HepG2 (cell line): Measurements from ENCODE around the gene ERCC6. TPM values are rescaled to one million over a fixed set of nuclear protein-coding genes. Genes with fewer than 3 reads are reported as not detected.

Experiments used
- ARNTL ChIP-seq: sonication (generic); formaldehyde crosslinking; IDR thresholded peaks from 2 replicates; pipeline ENCODE4 v1.4.0; 2020; ENCODE audit warnings: mild to moderate bottlenecking, missing genetic modification reagents
- GTF3A ChIP-seq: sonication (generic); formaldehyde crosslinking; conservative IDR thresholded peaks from 2 replicates; pipeline ENCODE4 v1.4.0; 2020; ENCODE audit warnings: mild to moderate bottlenecking, missing genetic modification reagents
- TOPORS ChIP-seq: sonication (generic); formaldehyde crosslinking; IDR thresholded peaks from 2 replicates; pipeline ENCODE4 v1.8.0; 2023; ENCODE audit warnings: mild to moderate bottlenecking, missing genetic modification reagents
- ZNF138 ChIP-seq: sonication (generic); formaldehyde crosslinking; IDR thresholded peaks from 2 replicates; pipeline ENCODE4 v1.5.0; 2020; ENCODE audit warnings: mild to moderate bottlenecking, low read depth, missing genetic modification reagents
- ZNF296 ChIP-seq: sonication (generic); formaldehyde crosslinking; conservative IDR thresholded peaks from 2 replicates; pipeline ENCODE4 v1.5.0; 2020; ENCODE audit warnings: mild to moderate bottlenecking, missing genetic modification reagents
- ZNF431 ChIP-seq: sonication (generic); formaldehyde crosslinking; IDR thresholded peaks from 2 replicates; pipeline ENCODE4 v1.9.0; 2022; ENCODE audit warnings: missing genetic modification reagents, low read depth, mild to moderate bottlenecking, borderline replicate concordance
- ZNF543 ChIP-seq: sonication (generic); formaldehyde crosslinking; IDR thresholded peaks from 2 replicates; pipeline ENCODE4 v1.4.0; 2020; ENCODE audit warnings: mild to moderate bottlenecking, missing genetic modification reagents
- ZNF615 ChIP-seq: sonication (generic); formaldehyde crosslinking; IDR thresholded peaks from 2 replicates; pipeline ENCODE4 v1.5.0; 2020; ENCODE audit warnings: mild to moderate bottlenecking, missing genetic modification reagents, borderline replicate concordance
- ZSCAN12 ChIP-seq: sonication (generic); formaldehyde crosslinking; IDR thresholded peaks from 2 replicates; pipeline ENCODE4 v1.9.0; 2021; ENCODE audit warnings: mild to moderate bottlenecking, missing genetic modification reagents
- polyA plus RNA-seq, 8 experiments: library from polyadenylated mRNA; depleted of rRNA in 3 of 8; stranded (reverse) in 7 of 8; unstranded in 1 of 8; fragments of >200 nt; fragmentation: Illumina TruSeq in 4 of 8; extraction: Trizol in 4 of 8; gene quantifications; 2 replicates each; pipeline versions ENCODE4 v1.2.1 to v1.2.3, GENCODE V29; 2011 to 2016; ENCODE audit warnings: low read depth in 4 of 8, missing spikeins in 1 of 8, mixed read lengths in 1 of 8; ENCODE audit not compliant: insufficient read depth in 1 of 8
- total RNA-seq, 5 experiments: library from RNA; depleted of rRNA; stranded (reverse); fragments of >200 nt; fragmentation: Illumina TruSeq; extraction: Trizol; gene quantifications; 2 replicates each; pipeline ENCODE4 v1.2.3, GENCODE V29; 2016; ENCODE audit warnings: low read depth in 1 of 5
- TF ChIP-seq, protein P1 (sequence below): sonication (generic); formaldehyde crosslinking; IDR thresholded peaks from 2 replicates; pipeline ENCODE4 v1.4.0; 2020; ENCODE audit warnings: missing genetic modification reagents
- TF ChIP-seq, protein P2 (sequence below): sonication (generic); formaldehyde crosslinking; IDR thresholded peaks from 2 replicates; pipeline ENCODE4 v1.5.1; 2020; ENCODE audit warnings: mild to moderate bottlenecking, missing genetic modification reagents, moderate library complexity
- TF ChIP-seq, protein P3 (sequence below): sonication (generic); formaldehyde crosslinking; IDR thresholded peaks from 2 replicates; pipeline ENCODE4 v1.4.0; 2020; ENCODE audit warnings: mild to moderate bottlenecking, missing genetic modification reagents
- TF ChIP-seq, protein P4 (sequence below): sonication (generic); formaldehyde crosslinking; IDR thresholded peaks from 2 replicates; pipeline ENCODE4 v1.4.0; 2020; ENCODE audit warnings: missing genetic modification reagents
- TF ChIP-seq, protein P5 (sequence below): sonication (generic); formaldehyde crosslinking; IDR thresholded peaks from 2 replicates; pipeline ENCODE4 v1.5.1; 2020; ENCODE audit warnings: mild to moderate bottlenecking, moderate library complexity, missing genetic modification reagents
- TF ChIP-seq, protein P6 (sequence below): sonication (generic); formaldehyde crosslinking; IDR thresholded peaks from 2 replicates; pipeline ENCODE4 v1.9.0; 2022; ENCODE audit warnings: missing genetic modification reagents, mild to moderate bottlenecking, borderline replicate concordance

ERCC6 gene
- total and polyA plus RNA-seq, 2 of the 13 experiments (the other 11 are each of a cell fraction or from before 2014, with no cell fraction given), result 5.1 to 9.8 TPM

DNA sequence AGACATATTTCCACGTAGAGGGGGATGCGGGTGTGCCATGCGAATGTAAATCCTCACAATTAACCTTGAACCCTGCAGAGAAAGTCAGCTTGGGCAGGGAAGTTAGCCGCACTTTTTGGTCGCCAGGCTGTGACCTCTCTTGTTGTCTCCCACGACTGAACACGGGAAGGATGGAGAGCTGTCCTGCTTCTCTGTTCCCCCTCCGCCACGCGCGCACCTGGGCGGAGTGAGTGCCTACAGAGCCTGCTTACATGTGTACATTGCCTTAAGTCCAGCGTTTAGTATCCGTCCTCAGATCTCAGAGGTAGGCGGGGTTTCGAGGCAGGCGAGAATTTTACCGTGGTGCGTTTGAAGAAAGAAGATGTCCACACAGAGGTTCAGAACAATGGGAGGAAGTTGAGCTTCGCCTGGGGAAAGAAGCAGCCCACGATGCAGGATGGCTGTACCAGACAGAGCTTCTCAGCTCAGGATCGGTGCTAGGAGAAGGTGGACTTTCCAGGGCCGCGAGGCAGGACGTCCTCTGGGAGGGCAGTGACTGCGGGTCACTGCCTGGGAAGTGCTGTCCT is 482 bp upstream of the ERCC6 start (continued):
- TF ChIP-seq, protein P1, sequence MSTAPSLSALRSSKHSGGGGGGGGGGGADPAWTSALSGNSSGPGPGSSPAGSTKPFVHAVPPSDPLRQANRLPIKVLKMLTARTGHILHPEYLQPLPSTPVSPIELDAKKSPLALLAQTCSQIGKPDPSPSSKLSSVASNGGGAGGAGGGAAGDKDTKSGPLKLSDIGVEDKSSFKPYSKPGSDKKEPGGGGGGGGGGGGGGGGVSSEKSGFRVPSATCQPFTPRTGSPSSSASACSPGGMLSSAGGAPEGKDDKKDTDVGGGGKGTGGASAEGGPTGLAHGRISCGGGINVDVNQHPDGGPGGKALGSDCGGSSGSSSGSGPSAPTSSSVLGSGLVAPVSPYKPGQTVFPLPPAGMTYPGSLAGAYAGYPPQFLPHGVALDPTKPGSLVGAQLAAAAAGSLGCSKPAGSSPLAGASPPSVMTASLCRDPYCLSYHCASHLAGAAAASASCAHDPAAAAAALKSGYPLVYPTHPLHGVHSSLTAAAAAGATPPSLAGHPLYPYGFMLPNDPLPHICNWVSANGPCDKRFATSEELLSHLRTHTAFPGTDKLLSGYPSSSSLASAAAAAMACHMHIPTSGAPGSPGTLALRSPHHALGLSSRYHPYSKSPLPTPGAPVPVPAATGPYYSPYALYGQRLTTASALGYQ (CRISPR knock-in tag), result no peak
- 0 out of 2 replicates have a peak, but pooled peaks have one; percentile 46 for TF ChIP-seq ZNF296 (CRISPR knock-in tag)
- TF ChIP-seq, protein P2, sequence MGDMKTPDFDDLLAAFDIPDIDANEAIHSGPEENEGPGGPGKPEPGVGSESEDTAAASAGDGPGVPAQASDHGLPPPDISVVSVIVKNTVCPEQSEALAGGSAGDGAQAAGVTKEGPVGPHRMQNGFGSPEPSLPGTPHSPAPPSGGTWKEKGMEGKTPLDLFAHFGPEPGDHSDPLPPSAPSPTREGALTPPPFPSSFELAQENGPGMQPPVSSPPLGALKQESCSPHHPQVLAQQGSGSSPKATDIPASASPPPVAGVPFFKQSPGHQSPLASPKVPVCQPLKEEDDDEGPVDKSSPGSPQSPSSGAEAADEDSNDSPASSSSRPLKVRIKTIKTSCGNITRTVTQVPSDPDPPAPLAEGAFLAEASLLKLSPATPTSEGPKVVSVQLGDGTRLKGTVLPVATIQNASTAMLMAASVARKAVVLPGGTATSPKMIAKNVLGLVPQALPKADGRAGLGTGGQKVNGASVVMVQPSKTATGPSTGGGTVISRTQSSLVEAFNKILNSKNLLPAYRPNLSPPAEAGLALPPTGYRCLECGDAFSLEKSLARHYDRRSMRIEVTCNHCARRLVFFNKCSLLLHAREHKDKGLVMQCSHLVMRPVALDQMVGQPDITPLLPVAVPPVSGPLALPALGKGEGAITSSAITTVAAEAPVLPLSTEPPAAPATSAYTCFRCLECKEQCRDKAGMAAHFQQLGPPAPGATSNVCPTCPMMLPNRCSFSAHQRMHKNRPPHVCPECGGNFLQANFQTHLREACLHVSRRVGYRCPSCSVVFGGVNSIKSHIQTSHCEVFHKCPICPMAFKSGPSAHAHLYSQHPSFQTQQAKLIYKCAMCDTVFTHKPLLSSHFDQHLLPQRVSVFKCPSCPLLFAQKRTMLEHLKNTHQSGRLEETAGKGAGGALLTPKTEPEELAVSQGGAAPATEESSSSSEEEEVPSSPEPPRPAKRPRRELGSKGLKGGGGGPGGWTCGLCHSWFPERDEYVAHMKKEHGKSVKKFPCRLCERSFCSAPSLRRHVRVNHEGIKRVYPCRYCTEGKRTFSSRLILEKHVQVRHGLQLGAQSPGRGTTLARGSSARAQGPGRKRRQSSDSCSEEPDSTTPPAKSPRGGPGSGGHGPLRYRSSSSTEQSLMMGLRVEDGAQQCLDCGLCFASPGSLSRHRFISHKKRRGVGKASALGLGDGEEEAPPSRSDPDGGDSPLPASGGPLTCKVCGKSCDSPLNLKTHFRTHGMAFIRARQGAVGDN, result peak; percentile 76
- TF ChIP-seq ZSCAN12 (CRISPR knock-in tag), result no peak
- TF ChIP-seq ZNF615, result no peak
- peak; percentile 6; the same call in 1 of the 2 replicates for TF ChIP-seq ARNTL (CRISPR knock-in tag)
- TF ChIP-seq, protein P3, sequence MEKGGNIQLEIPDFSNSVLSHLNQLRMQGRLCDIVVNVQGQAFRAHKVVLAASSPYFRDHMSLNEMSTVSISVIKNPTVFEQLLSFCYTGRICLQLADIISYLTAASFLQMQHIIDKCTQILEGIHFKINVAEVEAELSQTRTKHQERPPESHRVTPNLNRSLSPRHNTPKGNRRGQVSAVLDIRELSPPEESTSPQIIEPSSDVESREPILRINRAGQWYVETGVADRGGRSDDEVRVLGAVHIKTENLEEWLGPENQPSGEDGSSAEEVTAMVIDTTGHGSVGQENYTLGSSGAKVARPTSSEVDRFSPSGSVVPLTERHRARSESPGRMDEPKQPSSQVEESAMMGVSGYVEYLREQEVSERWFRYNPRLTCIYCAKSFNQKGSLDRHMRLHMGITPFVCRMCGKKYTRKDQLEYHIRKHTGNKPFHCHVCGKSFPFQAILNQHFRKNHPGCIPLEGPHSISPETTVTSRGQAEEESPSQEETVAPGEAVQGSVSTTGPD (CRISPR knock-in tag), result no peak
- 0 out of 2 replicates have a peak, but pooled peaks have one; percentile 45 for TF ChIP-seq TOPORS (CRISPR knock-in tag)
- TF ChIP-seq, protein P4, sequence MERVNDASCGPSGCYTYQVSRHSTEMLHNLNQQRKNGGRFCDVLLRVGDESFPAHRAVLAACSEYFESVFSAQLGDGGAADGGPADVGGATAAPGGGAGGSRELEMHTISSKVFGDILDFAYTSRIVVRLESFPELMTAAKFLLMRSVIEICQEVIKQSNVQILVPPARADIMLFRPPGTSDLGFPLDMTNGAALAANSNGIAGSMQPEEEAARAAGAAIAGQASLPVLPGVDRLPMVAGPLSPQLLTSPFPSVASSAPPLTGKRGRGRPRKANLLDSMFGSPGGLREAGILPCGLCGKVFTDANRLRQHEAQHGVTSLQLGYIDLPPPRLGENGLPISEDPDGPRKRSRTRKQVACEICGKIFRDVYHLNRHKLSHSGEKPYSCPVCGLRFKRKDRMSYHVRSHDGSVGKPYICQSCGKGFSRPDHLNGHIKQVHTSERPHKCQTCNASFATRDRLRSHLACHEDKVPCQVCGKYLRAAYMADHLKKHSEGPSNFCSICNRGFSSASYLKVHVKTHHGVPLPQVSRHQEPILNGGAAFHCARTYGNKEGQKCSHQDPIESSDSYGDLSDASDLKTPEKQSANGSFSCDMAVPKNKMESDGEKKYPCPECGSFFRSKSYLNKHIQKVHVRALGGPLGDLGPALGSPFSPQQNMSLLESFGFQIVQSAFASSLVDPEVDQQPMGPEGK (CRISPR knock-in tag), result no peak
- TF ChIP-seq GTF3A (CRISPR knock-in tag), result no peak
- TF ChIP-seq ZNF431, result 0 out of 2 replicates have a peak, but pooled peaks have one; percentile 35
- TF ChIP-seq, protein P5, sequence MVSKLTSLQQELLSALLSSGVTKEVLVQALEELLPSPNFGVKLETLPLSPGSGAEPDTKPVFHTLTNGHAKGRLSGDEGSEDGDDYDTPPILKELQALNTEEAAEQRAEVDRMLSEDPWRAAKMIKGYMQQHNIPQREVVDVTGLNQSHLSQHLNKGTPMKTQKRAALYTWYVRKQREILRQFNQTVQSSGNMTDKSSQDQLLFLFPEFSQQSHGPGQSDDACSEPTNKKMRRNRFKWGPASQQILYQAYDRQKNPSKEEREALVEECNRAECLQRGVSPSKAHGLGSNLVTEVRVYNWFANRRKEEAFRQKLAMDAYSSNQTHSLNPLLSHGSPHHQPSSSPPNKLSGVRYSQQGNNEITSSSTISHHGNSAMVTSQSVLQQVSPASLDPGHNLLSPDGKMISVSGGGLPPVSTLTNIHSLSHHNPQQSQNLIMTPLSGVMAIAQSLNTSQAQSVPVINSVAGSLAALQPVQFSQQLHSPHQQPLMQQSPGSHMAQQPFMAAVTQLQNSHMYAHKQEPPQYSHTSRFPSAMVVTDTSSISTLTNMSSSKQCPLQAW (CRISPR knock-in tag), result peak; percentile 43; the same call in 1 of the 2 replicates
- TF ChIP-seq ZNF138 (CRISPR knock-in tag), result 0 out of 2 replicates have a peak, but pooled peaks have one; percentile 18
- TF ChIP-seq, protein P6, sequence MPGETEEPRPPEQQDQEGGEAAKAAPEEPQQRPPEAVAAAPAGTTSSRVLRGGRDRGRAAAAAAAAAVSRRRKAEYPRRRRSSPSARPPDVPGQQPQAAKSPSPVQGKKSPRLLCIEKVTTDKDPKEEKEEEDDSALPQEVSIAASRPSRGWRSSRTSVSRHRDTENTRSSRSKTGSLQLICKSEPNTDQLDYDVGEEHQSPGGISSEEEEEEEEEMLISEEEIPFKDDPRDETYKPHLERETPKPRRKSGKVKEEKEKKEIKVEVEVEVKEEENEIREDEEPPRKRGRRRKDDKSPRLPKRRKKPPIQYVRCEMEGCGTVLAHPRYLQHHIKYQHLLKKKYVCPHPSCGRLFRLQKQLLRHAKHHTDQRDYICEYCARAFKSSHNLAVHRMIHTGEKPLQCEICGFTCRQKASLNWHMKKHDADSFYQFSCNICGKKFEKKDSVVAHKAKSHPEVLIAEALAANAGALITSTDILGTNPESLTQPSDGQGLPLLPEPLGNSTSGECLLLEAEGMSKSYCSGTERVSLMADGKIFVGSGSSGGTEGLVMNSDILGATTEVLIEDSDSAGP (CRISPR knock-in tag), result 0 out of 2 replicates have a peak, but pooled peaks have one; percentile 63
- TF ChIP-seq ZNF543 (CRISPR knock-in tag), result no peak
